ENCODE results near the gene AK4. TPM values are rescaled to one million over a fixed set of nuclear protein-coding genes. Genes with fewer than 3 reads are reported as not detected.

Gene AK4
- total and polyA plus RNA-seq, 2 of the 8 experiments (the other 6 are each of a cell fraction or from before 2014, with no cell fraction given): 64.5 to 175 TPM

DNA sequence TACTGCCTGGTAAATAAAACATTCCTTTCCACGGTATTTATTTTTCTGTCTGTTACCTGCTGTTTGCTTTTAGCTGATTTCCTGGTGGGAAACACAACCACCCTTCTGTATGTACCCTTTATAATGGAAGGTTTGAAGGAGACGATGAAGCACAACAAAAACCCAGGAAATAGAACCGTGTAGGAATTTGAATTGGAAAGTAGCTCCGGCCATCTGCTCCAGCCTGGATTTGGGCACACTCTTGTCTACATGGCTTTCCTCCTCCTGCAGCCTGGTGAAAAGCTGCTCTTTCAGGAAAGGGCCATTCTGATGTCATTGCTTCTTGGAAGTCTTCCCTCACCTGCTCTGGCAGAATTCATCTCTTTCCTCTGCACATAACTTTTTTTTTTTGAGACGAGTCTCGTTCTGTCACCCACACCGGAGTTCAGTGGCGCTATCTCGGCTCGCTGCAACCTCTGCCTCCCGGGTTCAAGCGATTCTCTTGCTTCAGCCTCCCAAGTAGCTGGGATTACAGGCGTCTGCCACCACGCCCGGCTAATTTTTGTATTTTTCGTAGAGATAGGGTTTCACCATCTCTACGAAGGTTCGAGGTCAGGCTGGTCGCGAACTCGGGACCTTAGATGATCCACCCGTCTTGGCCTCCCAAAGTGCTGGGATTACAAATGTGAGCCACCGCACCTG, 2.7 kb downstream of the AK4 start:
- DNase-seq (ENCODE audit: low read depth in 1 of 2, low spot score in 2 of 2) (no peak), FAIRE-seq (peak; percentile 58)
- Histone ChIP-seq H2AK5ac (ENCODE audit: low read depth, low read length) (0 out of 2 replicates have a peak overlapping the region, but pooled peaks have one; percentile 11), H3K79me1 (ENCODE audit: low read depth, low read length) (no peaks in the 10 kb centered on the region; the same call in 1 of the 2 replicates), H3K9me3 (ENCODE audit: insufficient read depth in 2 of 2, low read depth in 1 of 2, low read length in 1 of 2) (no peaks in the 10 kb centered on the region), H2BK15ac (ENCODE audit: low read length) (no peak overlapping the region), H3K4me2 (ENCODE audit: insufficient read depth in 1 of 2, low read depth in 2 of 2, low read length in 2 of 2) (peak overlapping the region; percentile 65 to 96), H3K9ac (replicated peaks in 1 of 4; ENCODE audit: extremely low read depth in 1 of 4, low read depth in 3 of 4, low read length in 3 of 4) (no peak overlapping the region), H3K4ac (replicated peaks; ENCODE audit: insufficient read length, low read depth, low read length) (no peak overlapping the region), H3K56ac (replicated peaks; ENCODE audit: insufficient read length, low read depth, low read length) (no peak overlapping the region), H3K36me3 (ENCODE audit: control insufficient read depth in 2 of 4, insufficient read depth in 4 of 4, low read length in 3 of 4) (no peaks in the 10 kb centered on the region), H4K91ac (replicated peaks; ENCODE audit: insufficient read length, low read length) (peak overlapping the region; percentile 86), H4K8ac (ENCODE audit: extremely low read depth, insufficient read depth, low read length) (no peak overlapping the region), H2BK12ac (ENCODE audit: low read depth, low read length) (no peak overlapping the region; the same call in 1 of the 2 replicates), H3K4me1 (replicated peaks in 1 of 4; ENCODE audit: control insufficient read depth in 3 of 4, insufficient read depth in 4 of 4, low read length in 3 of 4) (peaks cover 9 to 22% (median 13%) of the 10 kb centered on the region in 4 experiments), H2BK5ac (ENCODE audit: low read depth, low read length) (peak overlapping the region; percentile 3; the same call in 1 of the 2 replicates), H3K27me3 (replicated peaks in 1 of 4; ENCODE audit: control insufficient read depth in 3 of 4, extremely low read depth in 1 of 4, insufficient read depth in 3 of 4, low read length in 3 of 4) (peaks cover 0 to 20% (median 12%) of the 10 kb centered on the region in 4 experiments; a peak in 5 of 7 replicates), H3K4me3 (ENCODE audit: extremely low read depth in 1 of 4, insufficient read depth in 2 of 4, low read depth in 3 of 4, low read length in 4 of 4) (peak overlapping the region in 3 of 4 experiments; percentile 26 to 77 (median 34); a peak in 6 of 8 replicates), H3K14ac (ENCODE audit: insufficient read length) (no peak overlapping the region), H2BK120ac (replicated peaks; ENCODE audit: low read depth, low read length) (peak overlapping the region; percentile 89), H4K5ac (ENCODE audit: insufficient read length, low read depth, low read length) (no peak overlapping the region), H3K79me2 (ENCODE audit: control insufficient read depth in 1 of 2, insufficient read depth in 2 of 2, low read length in 2 of 2) (peaks cover 4 to 43% of the 10 kb centered on the region in 2 experiments; a peak in 3 of 4 replicates), H3K27ac (ENCODE audit: low read depth, low read length) (no peak overlapping the region; the same call in 1 of the 2 replicates), H2BK20ac (ENCODE audit: low read length) (peak overlapping the region; percentile 66; the same call in 1 of the 2 replicates), H4K20me1 (replicated peaks in 1 of 2; ENCODE audit: control insufficient read depth in 1 of 2, insufficient read depth in 2 of 2, low read length in 2 of 2) (no peaks in the 10 kb centered on the region), H3K23me2 (ENCODE audit: low read depth, low read length) (peaks cover 18% of the 10 kb centered on the region), H2AFZ (ENCODE audit: low read length) (no peak overlapping the region), H3K18ac (ENCODE audit: extremely low read depth, low read length) (no peak overlapping the region), H3K23ac (ENCODE audit: insufficient read length) (no peak overlapping the region)
- WGBS, 2 experiments (ENCODE audit: extremely low coverage in 1 of 2, insufficient coverage in 1 of 2, insufficient read length in 1 of 2, insufficient replicate concordance in 2 of 2, low coverage in 1 of 2, low lambda C conversion rate in 2 of 2, missing lambda C conversion rate in 1 of 2): 56% methylated on average over 23 of the region's 23 CpGs; no CpG with 5 or more reads in 1 of the 2 experiments
- TF ChIP-seq TAF7 (optimal IDR thresholded peaks at IDR 0.05; ENCODE audit: borderline replicate concordance, low read depth, low read length): no peak
- TF ChIP-seq ASH2L (IDR thresholded peaks at IDR 0.05; ENCODE audit: low read length): peak; percentile 47
- ChIA-PET POLR2A (ENCODE audit: partially characterized antibody) (interaction anchor here (0.7 to 5.2 kb wide), 14 partner anchors 8 to 210 kb away, joined by 3 to 48 read pairs (median 4); no protein-coding TSS in a partner anchor), CTCF (ENCODE audit: partially characterized antibody) (interaction anchor here (0.6 to 1.8 kb wide), 3 partner anchors 76 to 1511 kb away, joined by 3 to 6 read pairs (median 3); no protein-coding TSS in a partner anchor)

All from H1 (cell line).